HEK293 (cell line): ENCODE data around the gene CMKLR1.

ENCODE experiments used
- CTCF ChIA-PET: fragments of 350-600 bp; formaldehyde crosslinking; extraction: SDS; loops from one replicate; lab custom pipeline; 2021; ENCODE audit warnings: antibody characterized with exemption; lab: Yijun Ruan, JAX
- POLR2A ChIA-PET: fragments of 300-600 bp; formaldehyde crosslinking; extraction: SDS; loops from one replicate; lab custom pipeline; 2020; ENCODE audit warnings: antibody characterized with exemption, inconsistent platforms; lab: Yijun Ruan, JAX
- H3K27ac ChIP-seq: fragments of 200-500 bp; sonication (Bioruptor generic); 2 replicates; pipeline ENCODE4 v1.5.1; 2014; ENCODE audit warnings: low read depth, low read length, control low read depth, inconsistent platforms; ENCODE audit errors: extremely low read depth
- H3K36me3 ChIP-seq, 2 experiments: fragments of 200-500 bp in 1 of 2; sonication (Bioruptor generic) in 1 of 2; 1 replicate in 1 of 2; 2 replicates in 1 of 2; pipeline ENCODE4 v1.5.1; 2014 to 2017; ENCODE audit warnings: inconsistent platforms in 2 of 2, low read length in 2 of 2; ENCODE audit not compliant: control insufficient read depth in 2 of 2, insufficient read depth in 1 of 2
- H3K4me1 ChIP-seq: fragments of 200-500 bp; sonication (Bioruptor generic); 2 replicates; pipeline ENCODE4 v1.5.1; 2014; ENCODE audit warnings: mild to moderate bottlenecking, low read length, inconsistent platforms; ENCODE audit not compliant: control insufficient read depth, insufficient read depth
- H3K4me3 ChIP-seq: 2 replicates; pipeline ENCODE4 v1.5.1; 2011; ENCODE audit warnings: low read depth, mild to moderate bottlenecking, control low read depth, low read length, moderate library complexity
- H3K9me3 ChIP-seq: fragments of 200-500 bp; sonication (Bioruptor generic); 2 replicates; pipeline ENCODE4 v1.5.1; 2014; ENCODE audit warnings: low read depth, low read length, inconsistent platforms; ENCODE audit not compliant: control insufficient read depth, insufficient read depth
- EGR2 ChIP-seq: fragments of 450-650 bp; formaldehyde crosslinking; IDR thresholded peaks from 2 replicates; pipeline ENCODE4 v1.5.1; 2016; ENCODE audit warnings: low read depth, missing biosample characterization, missing genetic modification characterization
- KLF1 ChIP-seq: fragments of 450-650 bp; formaldehyde crosslinking; IDR thresholded peaks from 2 replicates; pipeline ENCODE4 v1.5.1; 2016; ENCODE audit warnings: missing biosample characterization, missing genetic modification characterization
- PBX3 ChIP-seq: sonication (generic); formaldehyde crosslinking; IDR thresholded peaks from 2 replicates; pipeline ENCODE4 v1.8.1; 2022; ENCODE audit warnings: mild to moderate bottlenecking, moderate library complexity, missing genetic modification reagents
- PRDM1 ChIP-seq: fragments of 450-650 bp; formaldehyde crosslinking; IDR thresholded peaks from 2 replicates; pipeline ENCODE4; 2016; ENCODE audit warnings: missing biosample characterization, missing genetic modification characterization
- SALL2 ChIP-seq: fragments of 450-650 bp; formaldehyde crosslinking; IDR thresholded peaks from 2 replicates; pipeline ENCODE4 v1.5.0; 2017; ENCODE audit warnings: missing biosample characterization, mild to moderate bottlenecking, missing genetic modification characterization, borderline replicate concordance
- YY1 ChIP-seq: fragments of 450-650 bp; formaldehyde crosslinking; IDR thresholded peaks from 2 replicates; pipeline ENCODE4 v1.5.1; 2018; ENCODE audit warnings: missing biosample characterization, missing genetic modification characterization
- ZFHX2 ChIP-seq: fragments of 450-650 bp; formaldehyde crosslinking; conservative IDR thresholded peaks from 2 replicates; pipeline ENCODE4 v1.5.1; 2016; ENCODE audit warnings: missing biosample characterization, missing genetic modification characterization
- ZNF10 ChIP-seq: fragments of 450-650 bp; formaldehyde crosslinking; IDR thresholded peaks from 2 replicates; pipeline ENCODE4 v1.5.1; 2017; ENCODE audit warnings: missing biosample characterization, missing genetic modification characterization
- ZNF146 ChIP-seq: fragments of 450-650 bp; formaldehyde crosslinking; IDR thresholded peaks from 2 replicates; pipeline ENCODE4 v1.5.1; 2016; ENCODE audit warnings: missing biosample characterization, missing genetic modification characterization
- ZNF155 ChIP-seq: fragments of 450-650 bp; formaldehyde crosslinking; IDR thresholded peaks from 2 replicates; pipeline ENCODE4 v1.5.1; 2016; ENCODE audit warnings: missing biosample characterization, missing genetic modification characterization
- ZNF157 ChIP-seq: fragments of 450-650 bp; formaldehyde crosslinking; IDR thresholded peaks from 2 replicates; pipeline ENCODE4 v1.5.1; 2016; ENCODE audit warnings: missing biosample characterization, missing genetic modification characterization
- ZNF169 ChIP-seq: fragments of 450-650 bp; formaldehyde crosslinking; IDR thresholded peaks from 2 replicates; pipeline ENCODE4 v1.5.1; 2016; ENCODE audit warnings: missing biosample characterization, missing genetic modification characterization
- ZNF2 ChIP-seq: fragments of 450-650 bp; formaldehyde crosslinking; IDR thresholded peaks from 2 replicates; pipeline ENCODE4 v1.5.1; 2016; ENCODE audit warnings: missing biosample characterization, missing genetic modification characterization
- ZNF426 ChIP-seq: fragments of 450-650 bp; formaldehyde crosslinking; IDR thresholded peaks from 2 replicates; pipeline ENCODE4 v1.5.1; 2017; ENCODE audit warnings: missing biosample characterization, missing genetic modification characterization, mild to moderate bottlenecking, inconsistent platforms, moderate library complexity
- ZNF48 ChIP-seq: fragments of 450-650 bp; formaldehyde crosslinking; IDR thresholded peaks from 2 replicates; pipeline ENCODE4 v1.5.1; 2016; ENCODE audit warnings: missing biosample characterization, missing genetic modification characterization
- ZNF530 ChIP-seq: fragments of 450-650 bp; formaldehyde crosslinking; IDR thresholded peaks from 2 replicates; pipeline ENCODE4 v1.5.1; 2016; ENCODE audit warnings: low read depth, missing biosample characterization, missing genetic modification characterization
- ZNF596 ChIP-seq: fragments of 450-650 bp; IDR thresholded peaks from 2 replicates; pipeline ENCODE4 v1.5.0; 2018; ENCODE audit warnings: missing biosample characterization, mild to moderate bottlenecking, missing genetic modification characterization, moderate library complexity
- ZNF654 ChIP-seq: fragments of 450-650 bp; formaldehyde crosslinking; IDR thresholded peaks from 2 replicates; pipeline ENCODE4 v1.5.1; 2016; ENCODE audit warnings: low read depth, missing biosample characterization, missing genetic modification characterization
- ZNF660 ChIP-seq: fragments of 450-650 bp; IDR thresholded peaks from 2 replicates; pipeline ENCODE4 v1.5.1; 2018; ENCODE audit warnings: missing biosample characterization, mild to moderate bottlenecking, missing genetic modification characterization
- ZNF670 ChIP-seq: fragments of 450-650 bp; formaldehyde crosslinking; IDR thresholded peaks from 2 replicates; pipeline ENCODE4 v1.5.1; 2016; ENCODE audit warnings: missing biosample characterization, missing genetic modification characterization, low read depth
- ZNF704 ChIP-seq: fragments of 450-650 bp; formaldehyde crosslinking; IDR thresholded peaks from 2 replicates; pipeline ENCODE4 v1.5.1; 2016; ENCODE audit warnings: missing biosample characterization, missing genetic modification characterization
- ZNF777 ChIP-seq: fragments of 450-650 bp; formaldehyde crosslinking; IDR thresholded peaks from 2 replicates; pipeline ENCODE4 v1.5.1; 2017; ENCODE audit warnings: missing biosample characterization, missing genetic modification characterization, borderline replicate concordance
- TF ChIP-seq, protein P1 (sequence below): fragments of 450-650 bp; formaldehyde crosslinking; IDR thresholded peaks from 2 replicates; pipeline ENCODE4 v1.5.1; 2016; ENCODE audit warnings: missing biosample characterization, missing genetic modification characterization
- TF ChIP-seq, protein P2 (sequence below): fragments of 450-650 bp; formaldehyde crosslinking; IDR thresholded peaks from 2 replicates; pipeline ENCODE4 v1.5.1; 2016; ENCODE audit warnings: missing biosample characterization, missing genetic modification characterization
- TF ChIP-seq, protein P3 (sequence below): fragments of 450-650 bp; formaldehyde crosslinking; IDR thresholded peaks from 2 replicates; pipeline ENCODE4 v1.5.1; 2017; ENCODE audit warnings: missing biosample characterization, missing genetic modification characterization
- TF ChIP-seq, protein P4 (sequence below): fragments of 450-650 bp; formaldehyde crosslinking; optimal IDR thresholded peaks from 2 replicates; pipeline ENCODE3; 2016; ENCODE audit warnings: missing biosample characterization, mild to moderate bottlenecking, missing genetic modification characterization

Gene CMKLR1

DNA sequence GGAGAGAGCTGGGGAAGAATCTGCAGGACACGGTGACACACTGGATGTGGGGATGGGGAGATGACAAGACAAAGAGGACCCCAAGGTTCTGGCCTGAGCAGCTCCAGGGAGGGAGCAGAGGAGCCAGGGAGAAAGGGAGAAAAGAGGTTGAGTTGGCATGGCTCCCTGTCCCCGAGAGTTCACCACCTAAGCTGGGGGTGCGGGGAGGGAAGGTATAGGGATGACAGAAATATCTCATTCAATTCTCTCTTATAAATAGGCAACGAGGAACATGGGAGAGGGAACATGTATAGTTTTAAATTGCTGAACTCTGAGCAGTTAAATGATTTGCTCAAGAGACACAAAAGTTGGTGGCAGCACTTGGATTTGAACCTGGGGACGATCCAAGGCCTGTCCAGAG, 85.1 kb downstream of the CMKLR1 start:
- CTCF ChIA-PET, result interaction anchor here (1.0 kb wide), 1 partner anchor 18 kb away, joined by 4 read pairs; no protein-coding TSS in a partner anchor
- POLR2A ChIA-PET, result no interaction called here
- H3K9me3 ChIP-seq, result no peaks in the 10 kb centered on the region

DNA sequence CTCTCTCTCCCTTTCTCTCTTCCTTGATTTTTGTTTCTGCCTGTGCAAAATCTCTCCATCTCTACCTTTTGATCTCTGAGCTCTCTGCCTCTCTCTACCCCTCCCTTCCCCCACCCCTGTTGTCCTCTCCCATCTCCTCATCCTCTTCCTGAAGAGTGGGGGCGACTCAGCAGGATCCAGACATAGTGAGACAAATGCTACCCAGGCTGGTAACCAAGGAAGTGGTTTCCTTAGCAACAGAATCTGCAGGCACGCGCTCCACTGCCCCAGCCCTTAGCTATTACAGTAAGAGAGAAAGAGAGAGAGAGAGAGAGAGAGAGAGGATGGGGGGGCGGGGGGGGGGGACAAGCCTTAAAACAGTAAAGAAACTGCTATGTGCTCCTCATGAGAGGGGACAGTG, 85.6 kb downstream of the CMKLR1 start:
- no peaks in the 10 kb centered on the region for H3K9me3 ChIP-seq
- no peaks in the 10 kb centered on the region for H3K4me1 ChIP-seq
- H3K4me3 ChIP-seq, result no peak overlapping the region
- POLR2A ChIA-PET, result no interaction called here
- CTCF ChIA-PET, result interaction anchor here (1.0 kb wide), 1 partner anchor 17 kb away, joined by 4 read pairs; no protein-coding TSS in a partner anchor
- H3K27ac ChIP-seq, result no peak overlapping the region
- TF ChIP-seq ZNF2 (tag by site-specific recombination) (no peak), ZNF596 (tag by site-specific recombination) (no peak), ZNF10 (tag by site-specific recombination) (no peak), ZNF704 (tag by site-specific recombination) (no peak), ZNF169 (tag by site-specific recombination) (no peak), ZNF157 (tag by site-specific recombination) (no peak)
- TF ChIP-seq, protein P1, sequence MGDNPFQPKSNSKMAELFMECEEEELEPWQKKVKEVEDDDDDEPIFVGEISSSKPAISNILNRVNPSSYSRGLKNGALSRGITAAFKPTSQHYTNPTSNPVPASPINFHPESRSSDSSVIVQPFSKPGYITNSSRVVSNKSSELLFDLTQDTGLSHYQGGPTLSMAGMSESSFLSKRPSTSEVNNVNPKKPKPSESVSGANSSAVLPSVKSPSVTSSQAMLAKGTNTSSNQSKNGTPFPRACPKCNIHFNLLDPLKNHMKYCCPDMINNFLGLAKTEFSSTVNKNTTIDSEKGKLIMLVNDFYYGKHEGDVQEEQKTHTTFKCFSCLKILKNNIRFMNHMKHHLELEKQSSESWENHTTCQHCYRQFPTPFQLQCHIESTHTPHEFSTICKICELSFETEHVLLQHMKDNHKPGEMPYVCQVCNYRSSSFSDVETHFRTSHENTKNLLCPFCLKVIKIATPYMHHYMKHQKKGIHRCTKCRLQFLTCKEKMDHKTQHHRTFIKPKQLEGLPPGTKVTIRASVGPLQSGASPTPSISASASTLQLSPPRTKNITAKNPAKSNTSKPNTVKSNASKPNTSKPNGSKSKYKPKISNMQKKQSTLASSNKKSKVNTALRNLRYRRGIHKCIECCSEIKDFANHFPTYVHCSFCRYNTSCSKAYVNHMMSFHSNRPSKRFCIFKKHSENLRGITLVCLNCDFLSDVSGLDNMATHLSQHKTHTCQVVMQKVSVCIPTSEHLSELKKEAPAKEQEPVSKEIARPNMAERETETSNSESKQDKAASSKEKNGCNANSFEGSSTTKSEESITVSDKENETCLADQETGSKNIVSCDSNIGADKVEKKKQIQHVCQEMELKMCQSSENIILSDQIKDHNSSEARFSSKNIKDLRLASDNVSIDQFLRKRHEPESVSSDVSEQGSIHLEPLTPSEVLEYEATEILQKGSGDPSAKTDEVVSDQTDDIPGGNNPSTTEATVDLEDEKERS (tag by site-specific recombination), result no peak
- TF ChIP-seq, protein P2, sequence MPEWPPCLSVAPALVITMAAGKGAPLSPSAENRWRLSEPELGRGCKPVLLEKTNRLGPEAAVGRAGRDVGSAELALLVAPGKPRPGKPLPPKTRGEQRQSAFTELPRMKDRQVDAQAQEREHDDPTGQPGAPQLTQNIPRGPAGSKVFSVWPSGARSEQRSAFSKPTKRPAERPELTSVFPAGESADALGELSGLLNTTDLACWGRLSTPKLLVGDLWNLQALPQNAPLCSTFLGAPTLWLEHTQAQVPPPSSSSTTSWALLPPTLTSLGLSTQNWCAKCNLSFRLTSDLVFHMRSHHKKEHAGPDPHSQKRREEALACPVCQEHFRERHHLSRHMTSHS (tag by site-specific recombination), result no peak
- TF ChIP-seq, all 188 proteins: peak for 0
- H3K36me3 ChIP-seq, result no peaks in the 10 kb centered on the region

More for the DNA sequence above, 85.1 kb downstream of the CMKLR1 start:
- H3K4me1 ChIP-seq, result no peaks in the 10 kb centered on the region
- H3K4me3 ChIP-seq, result no peak overlapping the region
- H3K27ac ChIP-seq, result no peak overlapping the region
- no peaks in the 10 kb centered on the region for H3K36me3 ChIP-seq
- TF ChIP-seq ZNF426 (tag by site-specific recombination) (no peak), ZNF777 (no peak), SALL2 (tag by site-specific recombination) (no peak), EGR2 (tag by site-specific recombination) (no peak), PBX3 (CRISPR knock-in tag) (no peak), PRDM1 (tag by site-specific recombination) (no peak), ZNF155 (no peak), ZNF654 (no peak), KLF1 (tag by site-specific recombination) (no peak), ZNF48 (tag by site-specific recombination) (no peak), ZNF146 (tag by site-specific recombination) (no peak), ZNF670 (tag by site-specific recombination) (no peak), ZFHX2 (tag by site-specific recombination) (no peak), ZNF530 (no peak), ZNF660 (tag by site-specific recombination) (no peak), YY1 (tag by site-specific recombination) (no peak)
- TF ChIP-seq, protein P3, sequence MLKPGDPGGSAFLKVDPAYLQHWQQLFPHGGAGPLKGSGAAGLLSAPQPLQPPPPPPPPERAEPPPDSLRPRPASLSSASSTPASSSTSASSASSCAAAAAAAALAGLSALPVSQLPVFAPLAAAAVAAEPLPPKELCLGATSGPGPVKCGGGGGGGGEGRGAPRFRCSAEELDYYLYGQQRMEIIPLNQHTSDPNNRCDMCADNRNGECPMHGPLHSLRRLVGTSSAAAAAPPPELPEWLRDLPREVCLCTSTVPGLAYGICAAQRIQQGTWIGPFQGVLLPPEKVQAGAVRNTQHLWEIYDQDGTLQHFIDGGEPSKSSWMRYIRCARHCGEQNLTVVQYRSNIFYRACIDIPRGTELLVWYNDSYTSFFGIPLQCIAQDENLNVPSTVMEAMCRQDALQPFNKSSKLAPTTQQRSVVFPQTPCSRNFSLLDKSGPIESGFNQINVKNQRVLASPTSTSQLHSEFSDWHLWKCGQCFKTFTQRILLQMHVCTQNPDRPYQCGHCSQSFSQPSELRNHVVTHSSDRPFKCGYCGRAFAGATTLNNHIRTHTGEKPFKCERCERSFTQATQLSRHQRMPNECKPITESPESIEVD (tag by site-specific recombination), result no peak
- TF ChIP-seq, protein P4, sequence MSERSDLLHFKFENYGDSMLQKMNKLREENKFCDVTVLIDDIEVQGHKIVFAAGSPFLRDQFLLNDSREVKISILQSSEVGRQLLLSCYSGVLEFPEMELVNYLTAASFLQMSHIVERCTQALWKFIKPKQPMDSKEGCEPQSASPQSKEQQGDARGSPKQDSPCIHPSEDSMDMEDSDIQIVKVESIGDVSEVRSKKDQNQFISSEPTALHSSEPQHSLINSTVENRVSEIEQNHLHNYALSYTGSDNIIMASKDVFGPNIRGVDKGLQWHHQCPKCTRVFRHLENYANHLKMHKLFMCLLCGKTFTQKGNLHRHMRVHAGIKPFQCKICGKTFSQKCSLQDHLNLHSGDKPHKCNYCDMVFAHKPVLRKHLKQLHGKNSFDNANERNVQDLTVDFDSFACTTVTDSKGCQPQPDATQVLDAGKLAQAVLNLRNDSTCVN (tag by site-specific recombination), result no peak
